Spleen (tissue), 11 donors: ENCODE measurements around the gene LCOR. TPM values are rescaled to one million over a fixed set of nuclear protein-coding genes. Genes with fewer than 3 reads are reported as not detected.

Experiments used
- DNase-seq: peaks from one replicate; pipeline ENCODE4 v3.0.0-alpha.2; 2020
- H3K27ac ChIP-seq, 8 donors: fragments of 200-600 bp; sonication (generic) in 7 of 8; 1 replicate in 4 of 8; 2 replicates in 4 of 8; pipeline versions ENCODE4 v1.5.0 to v1.8.0; 2016 to 2021; ENCODE audit warnings: inconsistent platforms in 4 of 8, mild to moderate bottlenecking in 4 of 8, moderate library complexity in 1 of 8
- H3K27me3 ChIP-seq, 7 donors: fragments of 200-600 bp; sonication (generic) in 6 of 7; replicated peaks in 1 of 7; 1 replicate in 4 of 7; 2 replicates in 3 of 7; pipeline versions ENCODE4 v1.5.0 to v1.8.0; 2016 to 2021; ENCODE audit warnings: inconsistent platforms in 3 of 7, mild to moderate bottlenecking in 1 of 7
- H3K36me3 ChIP-seq, 6 donors: fragments of 200-600 bp; sonication (generic) in 5 of 6; 1 replicate in 4 of 6; 2 replicates in 2 of 6; pipeline versions ENCODE4 v1.5.0 to v1.8.0; 2016 to 2021; ENCODE audit warnings: inconsistent platforms in 2 of 6
- H3K4me1 ChIP-seq, 6 donors: fragments of 200-600 bp; sonication (generic) in 5 of 6; 1 replicate in 3 of 6; 2 replicates in 3 of 6; pipeline versions ENCODE4 v1.5.0 to v1.8.0; 2016 to 2021; ENCODE audit warnings: inconsistent platforms in 3 of 6
- H3K4me3 ChIP-seq, 8 donors: fragments of 200-600 bp; sonication (generic) in 7 of 8; 1 replicate in 4 of 8; 2 replicates in 4 of 8; pipeline versions ENCODE4 v1.5.0 to v1.8.0; 2016 to 2021; ENCODE audit warnings: inconsistent platforms in 4 of 8, mild to moderate bottlenecking in 4 of 8, moderate library complexity in 2 of 8
- H3K9me3 ChIP-seq, 8 donors: fragments of 200-600 bp; sonication (generic) in 7 of 8; 1 replicate in 4 of 8; 2 replicates in 4 of 8; pipeline versions ENCODE4 v1.5.0 to v1.8.0; 2016 to 2021; ENCODE audit warnings: inconsistent platforms in 4 of 8
- CTCF ChIP-seq, 11 experiments: fragments of 200-600 bp in 7 of 11; fragments of 450-650 bp in 4 of 11; sonication (generic) in 4 of 11; IDR thresholded peaks in 8 of 11; conservative IDR thresholded peaks in 3 of 11; 1 replicate in 7 of 11; 2 replicates in 4 of 11; pipeline versions ENCODE4 v1.4.0 to v1.8.0; 2016 to 2021; ENCODE audit warnings: antibody characterized with exemption in 11 of 11, inconsistent platforms in 4 of 11, mild to moderate bottlenecking in 1 of 11
- POLR2A ChIP-seq, 3 donors: fragments of 450-650 bp; IDR thresholded peaks; one replicate each; pipeline ENCODE4 v1.5.1; 2017; ENCODE audit warnings: antibody characterized with exemption in 3 of 3, mild to moderate bottlenecking in 1 of 3
- POLR2AphosphoS5 ChIP-seq, 3 donors: sonication (generic); formaldehyde crosslinking; IDR thresholded peaks; one replicate each; pipeline ENCODE4 v1.5.1; 2017; ENCODE audit warnings: antibody characterized with exemption in 3 of 3
- WGBS, 5 donors: extraction: QIAGEN DNeasy Blood & Tissue Kit in 3 of 5; methylation state at CpG; one replicate each; pipeline versions ENCODE4 v1.1.5 to v1.1.7; 2013 to 2018; 5-methylcytosine and 5-hydroxymethylcytosine counted together
- intact Hi-C: fragments of 100-400 bp; cut with DNase I; formaldehyde crosslinking; loops from one replicate; pipeline ENCODE4 v1.15.0; 2023; ENCODE audit warnings: low total_unique reads
- polyA plus RNA-seq, 3 donors: library from polyadenylated mRNA; stranded (reverse); fragments of 200-250 nt; gene quantifications; one replicate each; pipeline ENCODE4 v1.2.1, GENCODE V29; 2013
- total RNA-seq, 7 donors: library from RNA; depleted of rRNA in 3 of 7; stranded (reverse); fragments of >200 nt in 3 of 7; fragmentation: NEBNext Ultra II Directional in 4 of 7; extraction: Animal tissue kit (Norgen Biotek cat#: 25700) in 4 of 7; gene quantifications; one replicate each; pipeline versions ENCODE4 v1.1.0 to v1.2.1, GENCODE V29; 2016 to 2021
- donor health status: healthy with polysubstance abuse.
- donor health status: DM: no; HTN: no; CAD: no; lungs with moderate emphysema.
- donor health status: DM: no; HTN: no; CAD: no.
- donor health status: Bipolar disorder and iron deficiency.
- donor health status: healthy.
- donor health status: DM: no; HTN: no; CAD: no.
- donor health status: DM: yes; HTN: yes; CAD: no.

LCOR gene
- total and polyA plus RNA-seq, 10 donors, result 2.2 to 105 (median 47.0) TPM

GRCh38 chr10:96998329-96998888 is 166.3 kb downstream of the LCOR start:
- TF ChIP-seq POLR2A (IDR thresholded peaks at IDR 0.05), result no peak
- TF ChIP-seq POLR2AphosphoS5 (IDR thresholded peaks at IDR 0.05), result peak in 1 of 3 donors; percentile 12
- no peak for TF ChIP-seq CTCF (IDR thresholded peaks at IDR 0.05 in 8 of 11, conservative IDR thresholded peaks at IDR 0.05 in 3 of 11)
- DNase-seq, result no peak
- intact Hi-C loops, result no loop called here
- H3K36me3 ChIP-seq, result no peaks in the 10 kb centered on the region
- H3K4me1 ChIP-seq, result peaks cover 0 to 4% (median 0%) of the 10 kb centered on the region in 6 donors
- WGBS, 5 donors, result 70 to 85% (median 81%) methylated on average over 11 to 14 of the region's 14 CpGs
- no peaks in the 10 kb centered on the region for H3K27me3 ChIP-seq
- no peak overlapping the region for H3K27ac ChIP-seq
- no peaks in the 10 kb centered on the region for H3K9me3 ChIP-seq
- no peak overlapping the region for H3K4me3 ChIP-seq

DNA sequence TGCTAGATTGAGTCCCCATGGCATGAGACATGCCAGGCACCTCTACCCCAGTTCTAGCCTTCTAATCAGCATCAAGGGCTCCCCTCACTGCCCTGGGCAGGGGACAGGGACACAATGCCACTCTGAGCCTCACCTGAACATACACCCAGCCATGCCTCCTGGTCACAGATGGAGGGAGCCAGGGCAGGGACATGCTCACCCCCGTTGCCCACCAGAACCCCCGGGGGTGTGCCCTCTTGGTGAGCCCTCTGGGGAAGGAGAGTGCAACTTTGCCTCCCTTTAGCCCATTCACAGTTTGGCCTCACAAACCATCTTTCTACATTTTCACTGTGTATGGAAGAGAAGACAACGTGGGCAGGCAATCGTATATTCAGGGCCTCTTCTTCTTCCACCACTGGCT is 167.2 kb downstream of the LCOR start:
- TF ChIP-seq POLR2A (IDR thresholded peaks at IDR 0.05) (no peak), POLR2AphosphoS5 (IDR thresholded peaks at IDR 0.05) (peak in 2 of 3 donors; percentile 10 to 23)
- no peaks in the 10 kb centered on the region for H3K36me3 ChIP-seq
- intact Hi-C loops, result no loop called here
- no peak for DNase-seq
- no peaks in the 10 kb centered on the region for H3K9me3 ChIP-seq
- H3K27me3 ChIP-seq, result no peaks in the 10 kb centered on the region
- WGBS, 5 donors, result 91 to 98% (median 96%) methylated on average over 4 of the region's 4 CpGs
- H3K4me1 ChIP-seq, result peaks cover 0 to 4% (median 0%) of the 10 kb centered on the region in 6 donors
- H3K27ac ChIP-seq, result no peak overlapping the region
- no peak overlapping the region for H3K4me3 ChIP-seq

DNA sequence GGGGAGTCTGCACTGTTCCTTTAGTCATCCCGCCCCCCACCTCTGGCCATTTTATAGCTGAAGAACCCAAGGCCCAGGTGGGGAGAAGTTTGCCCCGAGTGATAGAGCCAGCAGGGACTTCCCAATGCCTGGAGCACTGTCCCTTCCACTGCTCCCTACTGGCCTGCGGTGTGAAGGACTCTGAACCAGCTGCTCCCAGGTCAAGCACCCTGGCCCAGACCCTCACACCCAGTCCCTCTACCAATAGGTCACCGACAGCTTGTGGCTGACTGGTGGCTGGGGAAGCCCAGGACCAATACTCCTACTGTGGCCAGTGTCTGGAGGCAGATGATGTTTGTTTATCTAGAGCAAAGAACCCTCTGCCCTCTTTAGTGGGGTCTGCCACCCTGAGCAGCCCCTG is 167.9 kb downstream of the LCOR start:
- 85 to 97% (median 90%) methylated on average over 3 to 4 of the region's 4 CpGs for WGBS, 5 donors
- Histone ChIP-seq H3K27me3 (peaks cover 0 to 4% (median 0%) of the 10 kb centered on the region in 7 donors), H3K36me3 (no peaks in the 10 kb centered on the region), H3K9me3 (no peaks in the 10 kb centered on the region), H3K4me1 (peaks cover 0 to 4% (median 0%) of the 10 kb centered on the region in 6 donors), H3K27ac (no peak overlapping the region), H3K4me3 (no peak overlapping the region)
- intact Hi-C loops, result no loop called here
- TF ChIP-seq POLR2AphosphoS5 (IDR thresholded peaks at IDR 0.05) (no peak), POLR2A (IDR thresholded peaks at IDR 0.05) (no peak), CTCF (IDR thresholded peaks at IDR 0.05 in 8 of 11, conservative IDR thresholded peaks at IDR 0.05 in 3 of 11) (no peak)
- no peak for DNase-seq

- TF ChIP-seq POLR2AphosphoS5 (IDR thresholded peaks at IDR 0.05), result peak in 1 of 3 donors; percentile 20
- no peak for TF ChIP-seq CTCF (IDR thresholded peaks at IDR 0.05 in 8 of 11, conservative IDR thresholded peaks at IDR 0.05 in 3 of 11)
- no peaks in the 10 kb centered on the region for H3K9me3 ChIP-seq
- no peak overlapping the region for H3K27ac ChIP-seq
- peaks cover 0 to 5% (median 0%) of the 10 kb centered on the region in 7 donors for H3K27me3 ChIP-seq
- no peaks in the 10 kb centered on the region for H3K36me3 ChIP-seq
- H3K4me1 ChIP-seq, result peaks cover 0 to 4% (median 0%) of the 10 kb centered on the region in 6 donors
- no peak overlapping the region for H3K4me3 ChIP-seq
- 90 to 95% (median 93%) methylated on average over 21 to 25 of the region's 25 CpGs for WGBS, 5 donors
- intact Hi-C loops, result no loop called here
- no peak for DNase-seq
Measured at GRCh38 chr10:97000487-97001182, 168.5 kb downstream of the LCOR start.
